HCT116 (cell line): ENCODE data around the gene FOXR1.

Source experiments
- CEBPB ChIP-seq: IDR thresholded peaks from 2 replicates; pipeline ENCODE4 v1.6.1; 2012; ENCODE audit warnings: low read depth
- CTCF ChIP-seq, 3 experiments: fragments of 200-600 bp in 1 of 3; sonication (generic) in 1 of 3; IDR thresholded peaks in 2 of 3; conservative IDR thresholded peaks in 1 of 3; 2 replicates each; pipeline ENCODE4 v1.5.1; 2012 to 2017; ENCODE audit warnings: low read depth in 2 of 3, low read length in 2 of 3, antibody characterized with exemption in 1 of 3, borderline replicate concordance in 1 of 3, control low read depth in 1 of 3, mild to moderate bottlenecking in 1 of 3, mixed read lengths in 1 of 3, mixed run types in 1 of 3, moderate library complexity in 1 of 3; ENCODE audit not compliant: insufficient read depth in 1 of 3
- EZH2 ChIP-seq: fragments of 200-600 bp; sonication (generic); IDR thresholded peaks from 2 replicates; pipeline ENCODE4 v1.6.1; 2017; ENCODE audit warnings: antibody characterized with exemption, mixed run types
- EZH2phosphoT487 ChIP-seq: fragments of 200-600 bp; IDR thresholded peaks from 2 replicates; pipeline ENCODE4 v1.6.1; 2018; ENCODE audit warnings: antibody characterized with exemption, borderline replicate concordance
- FOSL1 ChIP-seq: IDR thresholded peaks from 2 replicates; pipeline ENCODE4 v1.6.1; 2012; ENCODE audit warnings: low read depth
- SIN3A ChIP-seq: IDR thresholded peaks from 2 replicates; pipeline ENCODE4 v1.6.1; 2012; ENCODE audit warnings: low read depth
- SP1 ChIP-seq: IDR thresholded peaks from 2 replicates; pipeline ENCODE4 v1.6.1; 2012; ENCODE audit warnings: low read depth
- TCF7L2 ChIP-seq: IDR thresholded peaks from 2 replicates; pipeline ENCODE4 v1.7.0; 2011; ENCODE audit warnings: borderline replicate concordance, inconsistent platforms; ENCODE audit not compliant: insufficient read depth, insufficient read length; ENCODE audit errors: extremely low read depth

- TF ChIP-seq CEBPB (no peak), CTCF (IDR thresholded peaks at IDR 0.05 in 2 of 3, conservative IDR thresholded peaks at IDR 0.05 in 1 of 3; ENCODE audit: borderline replicate concordance in 1 of 3, insufficient read depth in 1 of 3, low read depth in 2 of 3, low read length in 2 of 3) (no peak), TCF7L2 (no peak), EZH2phosphoT487 (no peak), SIN3A (no peak), EZH2 (no peak), SP1 (no peak), FOSL1 (no peak)
Measured at GRCh38 chr11:119030029-119030328, 58.4 kb downstream of the FOXR1 start.
